Neural cell (in vitro differentiated cells): ENCODE data around the gene ATP2C2.
"Not testable (repeated sequence)": the region's sequence is repeated elsewhere in the genome, so short reads cannot be mapped to it uniquely, and the experiment has no call there.

ENCODE experiments used
- CTCF ChIP-seq: fragments of 450-650 bp; IDR thresholded peaks from 2 replicates; pipeline ENCODE4 v1.5.1; 2014; ENCODE audit warnings: antibody characterized with exemption, mild to moderate bottlenecking, moderate library complexity; ENCODE audit not compliant: poor library complexity, severe bottlenecking
- EP300 ChIP-seq: fragments of 450-650 bp; conservative IDR thresholded peaks from 2 replicates; pipeline ENCODE4 v1.6.1; 2014; ENCODE audit warnings: antibody characterized with exemption, mild to moderate bottlenecking, moderate library complexity; ENCODE audit not compliant: poor library complexity, severe bottlenecking
- EZH2 ChIP-seq: fragments of 200-600, 300-800 bp; shearing (Covaris generic), sonication (generic); IDR thresholded peaks from 2 replicates; pipeline ENCODE4 v1.6.1; 2014; ENCODE audit warnings: antibody characterized with exemption, low read length, borderline replicate concordance, mild to moderate bottlenecking; ENCODE audit not compliant: insufficient read depth, poor library complexity, severe bottlenecking
- MXI1 ChIP-seq: fragments of 450-650 bp; conservative IDR thresholded peaks from 2 replicates; pipeline ENCODE4 v1.6.1; 2014; ENCODE audit warnings: antibody characterized with exemption, mild to moderate bottlenecking; ENCODE audit not compliant: poor library complexity, severe bottlenecking
- TAF1 ChIP-seq: IDR thresholded peaks from 2 replicates; pipeline ENCODE4 v1.6.1; 2012; ENCODE audit warnings: low read depth
- TF ChIP-seq, protein P1 (sequence below): IDR thresholded peaks from 2 replicates; pipeline ENCODE4 v1.6.1; 2012; ENCODE audit warnings: borderline replicate concordance

DNA sequence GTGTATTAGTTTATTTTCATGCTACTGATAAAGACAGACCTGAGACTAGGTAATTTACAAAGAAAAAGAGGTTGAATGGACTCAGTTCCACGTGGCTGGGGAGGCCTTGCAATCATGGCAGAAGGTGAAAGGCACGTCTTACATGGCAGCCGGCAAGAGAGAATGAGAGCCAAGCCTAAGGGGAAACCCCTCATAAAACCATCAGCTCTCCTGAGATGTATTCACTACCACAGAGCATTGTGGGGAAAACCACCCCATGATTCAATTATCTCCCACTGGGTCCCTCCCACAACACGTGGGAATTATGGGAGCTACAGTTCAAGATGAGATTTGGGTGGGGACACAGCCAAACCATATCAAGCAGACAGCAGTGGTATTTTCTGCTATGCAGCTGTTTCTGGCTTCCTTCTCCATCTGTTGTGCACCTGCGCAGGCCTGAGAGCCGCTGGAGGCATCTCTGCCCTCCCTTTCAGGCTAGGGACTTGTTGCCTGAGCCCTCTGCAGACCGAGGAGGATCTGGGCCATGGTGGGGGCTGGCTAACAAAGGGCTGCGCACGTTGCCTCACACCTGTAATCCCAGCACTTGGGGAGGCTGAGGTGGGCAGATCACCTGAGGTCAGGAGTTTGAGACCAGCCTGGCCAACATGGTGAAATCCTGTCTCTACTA lies 82.8 kb downstream of the ATP2C2 start:
- not testable (repeated sequence) for TF ChIP-seq CTCF, MXI1, TAF1, EZH2, EP300
- TF ChIP-seq, protein P1, sequence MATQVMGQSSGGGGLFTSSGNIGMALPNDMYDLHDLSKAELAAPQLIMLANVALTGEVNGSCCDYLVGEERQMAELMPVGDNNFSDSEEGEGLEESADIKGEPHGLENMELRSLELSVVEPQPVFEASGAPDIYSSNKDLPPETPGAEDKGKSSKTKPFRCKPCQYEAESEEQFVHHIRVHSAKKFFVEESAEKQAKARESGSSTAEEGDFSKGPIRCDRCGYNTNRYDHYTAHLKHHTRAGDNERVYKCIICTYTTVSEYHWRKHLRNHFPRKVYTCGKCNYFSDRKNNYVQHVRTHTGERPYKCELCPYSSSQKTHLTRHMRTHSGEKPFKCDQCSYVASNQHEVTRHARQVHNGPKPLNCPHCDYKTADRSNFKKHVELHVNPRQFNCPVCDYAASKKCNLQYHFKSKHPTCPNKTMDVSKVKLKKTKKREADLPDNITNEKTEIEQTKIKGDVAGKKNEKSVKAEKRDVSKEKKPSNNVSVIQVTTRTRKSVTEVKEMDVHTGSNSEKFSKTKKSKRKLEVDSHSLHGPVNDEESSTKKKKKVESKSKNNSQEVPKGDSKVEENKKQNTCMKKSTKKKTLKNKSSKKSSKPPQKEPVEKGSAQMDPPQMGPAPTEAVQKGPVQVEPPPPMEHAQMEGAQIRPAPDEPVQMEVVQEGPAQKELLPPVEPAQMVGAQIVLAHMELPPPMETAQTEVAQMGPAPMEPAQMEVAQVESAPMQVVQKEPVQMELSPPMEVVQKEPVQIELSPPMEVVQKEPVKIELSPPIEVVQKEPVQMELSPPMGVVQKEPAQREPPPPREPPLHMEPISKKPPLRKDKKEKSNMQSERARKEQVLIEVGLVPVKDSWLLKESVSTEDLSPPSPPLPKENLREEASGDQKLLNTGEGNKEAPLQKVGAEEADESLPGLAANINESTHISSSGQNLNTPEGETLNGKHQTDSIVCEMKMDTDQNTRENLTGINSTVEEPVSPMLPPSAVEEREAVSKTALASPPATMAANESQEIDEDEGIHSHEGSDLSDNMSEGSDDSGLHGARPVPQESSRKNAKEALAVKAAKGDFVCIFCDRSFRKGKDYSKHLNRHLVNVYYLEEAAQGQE, result not testable (repeated sequence)
